B cell (primary cell): ENCODE results near the gene PHF13. TPM values are rescaled to one million over a fixed set of nuclear protein-coding genes. Genes with fewer than 3 reads are reported as not detected.

Experiments used
- ATAC-seq: fragments of 200-7000 bp; cut with Tn5 transposase; one replicate; pipeline ENCODE4 v1.10.0; 2021; ENCODE audit warnings: low read depth, mild to moderate bottlenecking, moderate number of reproducible peaks, moderate library complexity
- CTCF ChIA-PET: fragments of 350-600 bp; sonication (Branson Sonifier 250); formaldehyde crosslinking; loops from one replicate; lab custom pipeline; 2021; ENCODE audit warnings: antibody characterized with exemption, inconsistent platforms; lab: Charles Lee
- POLR2A ChIA-PET: fragments of 350-600 bp; sonication (Branson Sonifier 250); formaldehyde crosslinking; loops from one replicate; lab custom pipeline; 2021; ENCODE audit warnings: antibody characterized with exemption; lab: Charles Lee
- DNase-seq: peaks from one replicate; pipeline ENCODE4 v3.0.0; 2013
- H2AFZ ChIP-seq: 2 replicates; pipeline ENCODE4 v1.6.1; 2012; ENCODE audit warnings: mild to moderate bottlenecking, low read depth, low read length; ENCODE audit not compliant: insufficient read depth, poor library complexity, severe bottlenecking
- H3K27ac ChIP-seq, 2 donors: 1 replicate in 1 of 2; 2 replicates in 1 of 2; pipeline ENCODE4 v1.5.1; 2012 to 2013; ENCODE audit warnings: low read length in 2 of 2, mild to moderate bottlenecking in 2 of 2, moderate library complexity in 1 of 2
- H3K27me3 ChIP-seq, 4 experiments: fragments of 200-600 bp in 1 of 4; sonication (generic) in 1 of 4; replicated peaks in 1 of 4; 1 replicate in 2 of 4; 2 replicates in 2 of 4; pipeline versions ENCODE4 v1.6.1 to v1.7.0; 2013 to 2016; ENCODE audit warnings: low read length in 3 of 4, mild to moderate bottlenecking in 2 of 4, mixed read lengths in 1 of 4, moderate library complexity in 1 of 4; ENCODE audit not compliant: insufficient read depth in 4 of 4, control insufficient read depth in 3 of 4; ENCODE audit errors: control extremely low read depth in 1 of 4
- H3K36me3 ChIP-seq, 2 experiments: replicated peaks in 1 of 2; 1 replicate in 1 of 2; 2 replicates in 1 of 2; pipeline versions ENCODE4 v1.6.1 to v1.7.1; 2013; ENCODE audit warnings: low read length in 1 of 2; ENCODE audit not compliant: insufficient read depth in 2 of 2, control insufficient read depth in 1 of 2; ENCODE audit errors: control extremely low read depth in 1 of 2, extremely low read depth in 1 of 2
- H3K4me1 ChIP-seq, 2 donors: fragments of 200-600 bp in 1 of 2; sonication (generic) in 1 of 2; 1 replicate in 1 of 2; 2 replicates in 1 of 2; pipeline versions ENCODE4 v1.5.1 to v1.6.1; 2013 to 2017; ENCODE audit warnings: low read length in 2 of 2; ENCODE audit not compliant: control insufficient read depth in 2 of 2, insufficient read depth in 2 of 2
- H3K4me2 ChIP-seq: replicated peaks from 2 replicates; pipeline ENCODE3; 2012; ENCODE audit warnings: mild to moderate bottlenecking, low read depth, low read length; ENCODE audit not compliant: poor library complexity, severe bottlenecking
- H3K4me3 ChIP-seq, 5 experiments: fragments of 200-600 bp in 1 of 5; sonication (generic) in 1 of 5; 1 replicate in 3 of 5; 2 replicates in 2 of 5; pipeline versions ENCODE4 v1.5.1 to v1.7.0; 2011 to 2016; ENCODE audit warnings: low read length in 4 of 5, mild to moderate bottlenecking in 4 of 5, low read depth in 2 of 5, control low read depth in 1 of 5, moderate library complexity in 1 of 5; ENCODE audit not compliant: insufficient read depth in 1 of 5; ENCODE audit errors: control extremely low read depth in 1 of 5, extremely low read depth in 1 of 5
- H3K79me2 ChIP-seq: fragments of 200-600 bp; sonication (generic); one replicate; pipeline ENCODE4 v1.6.0; 2016; ENCODE audit warnings: low read length; ENCODE audit not compliant: control insufficient read depth, insufficient read depth
- H3K9ac ChIP-seq: fragments of 200-600 bp; sonication (generic); 2 replicates; pipeline ENCODE4 v1.6.1; 2017; ENCODE audit warnings: mild to moderate bottlenecking, low read length, moderate library complexity
- H3K9me3 ChIP-seq, 3 donors: one replicate each; pipeline versions ENCODE4 v1.6.1 to v1.7.1; 2013; ENCODE audit warnings: low read length in 2 of 3; ENCODE audit not compliant: control insufficient read depth in 2 of 3, insufficient read depth in 1 of 3; ENCODE audit errors: control extremely low read depth in 1 of 3
- H4K20me1 ChIP-seq: 2 replicates; pipeline ENCODE4 v1.6.0; 2012; ENCODE audit warnings: mild to moderate bottlenecking, low read length; ENCODE audit not compliant: insufficient read depth, control insufficient read depth, poor library complexity, severe bottlenecking
- H3K27ac Mint-ChIP-seq: one replicate; pipeline ENCODE4 v1.8.0; 2021; ENCODE audit warnings: mixed read lengths
- H3K27me3 Mint-ChIP-seq: one replicate; pipeline ENCODE4 v1.8.0; 2021; ENCODE audit warnings: mixed read lengths
- H3K4me1 Mint-ChIP-seq: one replicate; pipeline ENCODE4 v1.8.0; 2021; ENCODE audit warnings: mixed read lengths
- H3K4me3 Mint-ChIP-seq: one replicate; pipeline ENCODE4 v1.8.0; 2021; ENCODE audit warnings: mixed read lengths
- H3K9me3 Mint-ChIP-seq: one replicate; pipeline ENCODE4 v1.8.0; 2022; ENCODE audit warnings: mixed read lengths; ENCODE audit not compliant: insufficient read depth
- CTCF ChIP-seq: fragments of 200-600 bp; IDR thresholded peaks from one replicate; pipeline ENCODE4 v1.8.0; 2022; ENCODE audit warnings: antibody characterized with exemption, mild to moderate bottlenecking
- EZH2 ChIP-seq: IDR thresholded peaks from 2 replicates; pipeline ENCODE4 v1.6.1; 2012; ENCODE audit warnings: borderline replicate concordance, low read depth, mild to moderate bottlenecking, moderate library complexity, low read length; ENCODE audit not compliant: insufficient read depth, poor library complexity, severe bottlenecking
- WGBS: methylation state at CpG from one replicate; pipeline ENCODE4 v1.1.5; 2013; ENCODE audit warnings: missing lambda C conversion rate; ENCODE audit not compliant: insufficient coverage; 5-methylcytosine and 5-hydroxymethylcytosine counted together
- intact Hi-C: fragments of 100-400 bp; cut with micrococcal nuclease; formaldehyde crosslinking; loops from one replicate; pipeline ENCODE4 v1.10.0; 2022
- polyA plus RNA-seq: library from polyadenylated mRNA; depleted of rRNA; stranded (reverse); fragments of >200 nt; gene quantifications from 2 replicates; pipeline ENCODE4 v1.2.3, GENCODE V29; 2012
- total RNA-seq, 2 donors: library from RNA; stranded (reverse); fragments of 120-200 nt in 1 of 2; gene quantifications; 1 replicate in 1 of 2; 2 replicates in 1 of 2; pipeline versions ENCODE4 v1.2.3 to v1.2.4, GENCODE V29; 2013 to 2022

PHF13 gene
- total and polyA plus RNA-seq, 2 donors (not counting 1 experiment from before 2014, with no cell fraction given), result 5.3 to 11.0 TPM

DNA sequence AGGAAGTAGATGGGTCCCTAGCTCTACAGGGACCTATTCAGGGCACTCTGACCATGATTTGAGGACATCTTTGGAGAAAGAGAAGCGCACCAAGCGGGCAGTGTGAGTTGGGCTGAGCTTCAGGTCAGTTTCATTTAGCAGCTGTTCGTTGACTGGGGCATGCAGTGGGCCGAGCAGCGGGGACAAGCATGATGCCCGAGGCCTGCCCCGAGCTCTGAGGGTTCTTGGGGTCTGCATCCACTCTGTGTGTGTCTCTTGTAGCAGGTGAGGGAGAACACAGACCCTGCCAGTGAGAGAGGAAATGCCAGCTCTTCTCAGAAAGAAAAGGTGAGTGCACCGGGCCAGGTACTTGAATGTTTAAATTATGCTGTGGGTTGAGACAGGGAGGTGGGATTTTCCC, 16.5 kb downstream of the PHF13 start:
- H3K79me2 ChIP-seq, result peaks cover 46% of the 10 kb centered on the region
- no peak overlapping the region for H3K27ac ChIP-seq
- ChIA-PET CTCF (no interaction called here), POLR2A (no interaction called here)
- H3K27me3 ChIP-seq, result no peaks in the 10 kb centered on the region
- H4K20me1 ChIP-seq, result peaks cover 40% of the 10 kb centered on the region
- peaks cover 13 to 27% of the 10 kb centered on the region in 2 donors for H3K4me1 ChIP-seq
- peaks cover 24% of the 10 kb centered on the region for H3K4me1 Mint-ChIP-seq
- H3K4me3 Mint-ChIP-seq, result no peak overlapping the region
- no peak overlapping the region for H3K4me2 ChIP-seq
- no peak overlapping the region for H3K27ac Mint-ChIP-seq
- ATAC-seq (no peak), DNase-seq (no peak)
- H3K9me3 ChIP-seq, result no peaks in the 10 kb centered on the region
- H3K9me3 Mint-ChIP-seq, result no peaks in the 10 kb centered on the region
- WGBS, result 98% methylated on average over 7 of the region's 8 CpGs
- no peak overlapping the region for H2AFZ ChIP-seq
- no peaks in the 10 kb centered on the region for H3K27me3 Mint-ChIP-seq
- H3K36me3 ChIP-seq, result peaks cover 3 to 44% of the 10 kb centered on the region in 2 experiments
- no peak overlapping the region for H3K4me3 ChIP-seq
- H3K9ac ChIP-seq, result no peak overlapping the region
- intact Hi-C loops, result no loop called here
- TF ChIP-seq EZH2, result no peak
- no peak for TF ChIP-seq CTCF

- Histone ChIP-seq H3K4me2 (no peak overlapping the region), H3K9ac (no peak overlapping the region), H3K36me3 (peaks cover 3 to 47% of the 10 kb centered on the region in 2 experiments), H2AFZ (no peak overlapping the region), H3K4me1 (peaks cover 9 to 20% of the 10 kb centered on the region in 2 donors), H3K27me3 (no peaks in the 10 kb centered on the region), H3K79me2 (peaks cover 37% of the 10 kb centered on the region), H3K27ac (no peak overlapping the region), H4K20me1 (peaks cover 39% of the 10 kb centered on the region), H3K4me3 (no peak overlapping the region), H3K9me3 (no peaks in the 10 kb centered on the region)
- Mint-ChIP-seq H3K4me3 (no peak overlapping the region), H3K27ac (no peak overlapping the region), H3K9me3 (no peaks in the 10 kb centered on the region), H3K27me3 (no peaks in the 10 kb centered on the region), H3K4me1 (peaks cover 20% of the 10 kb centered on the region)
- ChIA-PET POLR2A (no interaction called here), CTCF (no interaction called here)
- WGBS, result no CpG with 5 or more reads among the region's 8 CpGs
- TF ChIP-seq EZH2 (no peak), CTCF (no peak)
- no peak for ATAC-seq
- intact Hi-C loops, result no loop called here
- DNase-seq, result no peak
Observed at GRCh38 chr1:6631058-6631457, 17.5 kb downstream of the PHF13 start.
